ENCODE data around the gene ACE.

The ACE gene

DNA sequence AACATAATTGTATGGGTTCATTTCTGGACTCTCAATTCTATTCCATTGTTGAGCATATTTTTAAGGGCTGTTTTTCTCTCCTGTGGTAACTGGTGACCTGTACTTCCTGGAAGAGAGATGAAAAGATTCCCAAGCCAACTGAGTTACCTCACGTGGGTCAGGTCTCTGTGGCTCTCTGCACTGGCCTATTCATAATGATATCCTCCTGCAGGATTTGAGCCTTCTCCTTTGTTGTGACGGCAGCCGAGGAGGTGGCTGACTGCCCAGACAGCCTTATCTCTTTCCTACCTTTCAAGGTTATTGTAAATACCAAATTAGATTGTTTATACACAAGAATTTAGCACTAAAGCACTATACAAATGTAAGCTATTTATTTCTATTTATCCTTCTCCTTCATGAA, 2.7 kb upstream of the ACE start:
- Histone ChIP-seq H3K4me3 (ENCODE audit: low read depth in 1 of 2, low read length in 1 of 2) (no peak overlapping the region), H3K27ac (no peak overlapping the region), H3K27me3 (peaks cover 75% of the 10 kb centered on the region), H3K36me3 (no peaks in the 10 kb centered on the region), H3K9me3 (no peaks in the 10 kb centered on the region), H3K4me1 (ENCODE audit: control insufficient read depth in 1 of 2, insufficient read depth in 1 of 2, low read depth in 1 of 2, low read length in 1 of 2) (peaks cover 5 to 16% of the 10 kb centered on the region in 2 experiments)
- TF ChIP-seq, protein P1, sequence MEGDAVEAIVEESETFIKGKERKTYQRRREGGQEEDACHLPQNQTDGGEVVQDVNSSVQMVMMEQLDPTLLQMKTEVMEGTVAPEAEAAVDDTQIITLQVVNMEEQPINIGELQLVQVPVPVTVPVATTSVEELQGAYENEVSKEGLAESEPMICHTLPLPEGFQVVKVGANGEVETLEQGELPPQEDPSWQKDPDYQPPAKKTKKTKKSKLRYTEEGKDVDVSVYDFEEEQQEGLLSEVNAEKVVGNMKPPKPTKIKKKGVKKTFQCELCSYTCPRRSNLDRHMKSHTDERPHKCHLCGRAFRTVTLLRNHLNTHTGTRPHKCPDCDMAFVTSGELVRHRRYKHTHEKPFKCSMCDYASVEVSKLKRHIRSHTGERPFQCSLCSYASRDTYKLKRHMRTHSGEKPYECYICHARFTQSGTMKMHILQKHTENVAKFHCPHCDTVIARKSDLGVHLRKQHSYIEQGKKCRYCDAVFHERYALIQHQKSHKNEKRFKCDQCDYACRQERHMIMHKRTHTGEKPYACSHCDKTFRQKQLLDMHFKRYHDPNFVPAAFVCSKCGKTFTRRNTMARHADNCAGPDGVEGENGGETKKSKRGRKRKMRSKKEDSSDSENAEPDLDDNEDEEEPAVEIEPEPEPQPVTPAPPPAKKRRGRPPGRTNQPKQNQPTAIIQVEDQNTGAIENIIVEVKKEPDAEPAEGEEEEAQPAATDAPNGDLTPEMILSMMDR (IDR thresholded peaks at IDR 0.05) = no peak

DNA sequence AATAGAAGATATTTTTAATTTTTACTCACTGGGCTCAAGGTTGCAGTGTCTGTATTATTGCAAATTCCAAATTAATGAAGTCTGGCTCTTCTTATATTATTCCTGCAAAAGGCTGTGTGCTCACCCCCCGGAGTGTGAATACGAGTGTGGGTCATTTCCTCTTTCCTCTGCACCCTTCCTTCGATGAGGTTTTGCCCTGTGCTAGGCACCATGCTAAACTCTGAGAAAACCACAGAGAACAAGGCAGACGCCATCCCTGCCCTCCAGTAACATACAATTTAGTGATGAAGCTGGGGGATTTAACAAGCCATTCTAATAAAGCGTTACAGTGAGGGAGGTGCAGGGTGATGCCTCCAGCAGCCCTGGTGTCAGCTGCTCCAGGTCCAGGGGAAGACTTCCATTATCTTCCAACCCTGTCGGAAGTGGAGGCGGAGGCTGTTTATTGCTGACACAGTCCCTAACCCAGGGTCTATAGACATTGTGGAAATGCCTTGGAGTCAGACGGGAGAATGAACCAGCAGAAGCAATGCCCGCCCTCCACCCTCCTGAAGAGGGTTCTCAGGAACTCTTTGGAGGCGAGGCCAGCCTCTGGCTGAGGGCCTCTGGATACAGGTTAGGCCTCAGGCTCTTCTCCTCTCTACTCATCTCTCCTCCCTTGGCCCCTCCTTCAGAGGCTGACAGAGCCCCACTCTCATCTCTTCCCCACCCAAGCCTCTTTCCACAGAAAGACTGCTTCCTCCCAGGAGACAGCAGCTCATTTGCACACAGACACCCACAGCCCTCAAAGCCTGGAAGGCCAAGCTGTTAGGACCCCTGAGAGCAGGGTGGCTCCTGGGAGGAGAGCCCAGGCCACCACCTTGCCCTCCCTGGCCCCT, 2.0 kb upstream of the ACE start:
- H3K4me3 ChIP-seq (ENCODE audit: low read depth in 1 of 2, low read length in 1 of 2) = no peak overlapping the region
- H3K27ac ChIP-seq = no peak overlapping the region
- TF ChIP-seq, protein P1 (IDR thresholded peaks at IDR 0.05) = no peak
- no peaks in the 10 kb centered on the region for H3K36me3 ChIP-seq
- peaks cover 5 to 16% of the 10 kb centered on the region in 2 experiments for H3K4me1 ChIP-seq (ENCODE audit: control insufficient read depth in 1 of 2, insufficient read depth in 1 of 2, low read depth in 1 of 2, low read length in 1 of 2)
- peaks cover 81% of the 10 kb centered on the region for H3K27me3 ChIP-seq
- H3K9me3 ChIP-seq = no peaks in the 10 kb centered on the region

DNA sequence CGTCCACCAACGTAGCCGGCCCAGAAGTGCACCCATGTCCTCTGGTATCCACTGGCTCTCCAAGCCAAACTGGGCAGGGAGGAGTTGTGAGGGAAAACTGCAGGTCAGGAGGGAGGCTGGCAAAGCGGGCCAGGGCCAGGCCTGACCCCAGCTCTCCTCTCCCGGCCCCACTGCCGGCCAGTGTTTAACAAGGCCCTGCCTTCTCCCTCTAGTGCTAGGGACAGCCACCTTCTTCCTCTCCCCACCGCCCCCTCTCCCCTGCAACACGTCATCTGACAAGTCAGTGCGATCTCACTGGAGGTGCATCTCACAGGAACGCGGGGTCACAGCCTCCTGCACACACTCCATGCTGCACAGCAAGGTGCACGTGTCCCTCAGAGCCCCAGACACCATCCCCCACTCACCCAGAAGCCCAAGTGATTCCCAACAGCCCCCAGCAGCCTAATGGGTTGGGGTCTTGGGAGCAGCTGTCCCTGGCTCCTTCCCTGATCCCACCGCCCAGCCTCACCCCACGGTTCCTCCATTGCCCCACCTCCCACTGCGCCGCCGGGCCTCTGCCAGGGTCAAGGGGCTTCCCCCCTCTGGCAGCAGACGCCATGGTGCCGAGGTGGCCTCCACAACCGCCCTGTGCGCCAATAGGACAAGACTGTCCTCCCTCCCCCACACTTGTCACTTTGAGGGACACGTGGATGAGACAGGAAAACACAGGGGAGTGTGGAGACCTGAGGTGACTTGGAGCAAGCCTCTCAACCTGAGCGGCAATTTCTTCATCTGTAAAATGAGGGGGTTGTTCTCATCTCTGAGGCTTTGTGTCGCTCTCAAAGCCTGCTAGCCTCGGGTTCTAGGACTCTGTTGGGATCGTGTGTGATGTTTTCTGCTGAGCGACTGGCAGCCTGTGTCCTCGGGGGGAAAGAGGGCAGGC, 1.1 kb upstream of the ACE start:
- Histone ChIP-seq H3K27ac (no peak overlapping the region), H3K27me3 (peaks cover 83% of the 10 kb centered on the region), H3K9me3 (no peaks in the 10 kb centered on the region), H3K4me1 (ENCODE audit: control insufficient read depth in 1 of 2, insufficient read depth in 1 of 2, low read depth in 1 of 2, low read length in 1 of 2) (peaks cover 5 to 16% of the 10 kb centered on the region in 2 experiments), H3K36me3 (no peaks in the 10 kb centered on the region), H3K4me3 (ENCODE audit: low read depth in 1 of 2, low read length in 1 of 2) (no peak overlapping the region)
- TF ChIP-seq, protein P1 (IDR thresholded peaks at IDR 0.05) = no peak

DNA sequence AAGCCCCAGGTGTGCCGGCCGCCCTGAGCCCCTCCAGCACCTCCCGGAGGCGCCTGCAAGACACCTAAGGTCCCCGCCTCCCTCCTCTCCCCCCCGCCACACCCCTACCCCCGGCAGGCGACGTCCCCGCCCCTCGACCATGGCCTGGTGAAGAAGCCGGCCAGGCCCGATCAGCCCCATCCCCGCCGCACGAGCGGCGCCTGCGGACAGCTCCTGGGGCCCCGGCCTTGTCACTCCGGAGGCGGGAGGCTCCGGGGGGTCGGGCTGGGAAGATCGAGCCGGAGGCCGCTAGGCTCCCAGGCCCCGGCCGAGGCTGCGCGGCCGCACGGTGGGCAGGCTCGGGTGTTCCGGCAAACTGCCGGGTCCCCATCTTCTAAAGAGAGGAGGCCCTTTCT, 405 bp upstream of the ACE start:
- no peaks in the 10 kb centered on the region for H3K36me3 ChIP-seq
- H3K4me3 ChIP-seq (ENCODE audit: low read depth in 1 of 2, low read length in 1 of 2) = peak overlapping the region in 1 of 2 experiments; percentile 32

More for the DNA sequence above, 405 bp upstream of the ACE start:
- TF ChIP-seq, protein P1 (IDR thresholded peaks at IDR 0.05) = no peak
- H3K4me1 ChIP-seq (ENCODE audit: control insufficient read depth in 1 of 2, insufficient read depth in 1 of 2, low read depth in 1 of 2, low read length in 1 of 2) = peaks cover 5 to 16% of the 10 kb centered on the region in 2 experiments
- H3K27me3 ChIP-seq = peaks cover 83% of the 10 kb centered on the region
- no peak overlapping the region for H3K27ac ChIP-seq
- no peaks in the 10 kb centered on the region for H3K9me3 ChIP-seq
